K562 (cell line): ENCODE results near the gene FXR1. TPM values are rescaled to one million over a fixed set of nuclear protein-coding genes. Genes with fewer than 3 reads are reported as not detected.

ENCODE experiments used
- ARID4B ChIP-seq: sonication (generic); formaldehyde crosslinking; IDR thresholded peaks from 2 replicates; pipeline ENCODE4 v1.8.0; 2022; ENCODE audit warnings: mild to moderate bottlenecking, missing genetic modification reagents
- C11orf30 ChIP-seq: fragments of 450-650 bp; IDR thresholded peaks from 2 replicates; pipeline ENCODE4 v1.6.1; 2016; ENCODE audit warnings: low read depth, mild to moderate bottlenecking
- CAMTA2 ChIP-seq: fragments of 250-450 bp; sonication (Bioruptor Pico); conservative IDR thresholded peaks from 2 replicates; pipeline ENCODE4 v1.5.1; 2022
- DPF2 ChIP-seq: fragments of 450-650 bp; IDR thresholded peaks from 2 replicates; pipeline ENCODE4 v1.6.1; 2016
- E2F3 ChIP-seq: fragments of 250-450 bp; sonication (Bioruptor Pico); IDR thresholded peaks from 2 replicates; pipeline ENCODE4 v1.4.0; 2020; ENCODE audit warnings: mild to moderate bottlenecking
- ELF4 ChIP-seq: fragments of 450-650 bp; formaldehyde crosslinking; IDR thresholded peaks from 2 replicates; pipeline ENCODE4 v1.4.0; 2022; ENCODE audit warnings: missing genetic modification characterization
- GMEB1 ChIP-seq: fragments of 250-450 bp; sonication (Bioruptor Pico); IDR thresholded peaks from 2 replicates; pipeline ENCODE4 v1.4.0; 2020; ENCODE audit warnings: mild to moderate bottlenecking
- GTF2E2 ChIP-seq: fragments of 200-800 bp; sonication (Bioruptor generic); IDR thresholded peaks from 2 replicates; pipeline ENCODE4 v1.6.1; 2016; ENCODE audit warnings: missing genetic modification characterization, missing compliant biosample characterization
- HIVEP1 ChIP-seq: fragments of 250-450 bp; sonication (Bioruptor Pico); IDR thresholded peaks from 2 replicates; pipeline ENCODE4 v1.4.0; 2020; ENCODE audit warnings: mild to moderate bottlenecking
- KDM5B ChIP-seq: fragments of 200-600 bp; sonication (generic); IDR thresholded peaks from 2 replicates; pipeline ENCODE4 v1.6.1; 2012; ENCODE audit warnings: low read depth, mild to moderate bottlenecking, moderate library complexity, low read length, control low read depth, inconsistent platforms; ENCODE audit not compliant: insufficient replicate concordance
- MAFG ChIP-seq: fragments of 450-650 bp; conservative IDR thresholded peaks from 2 replicates; pipeline ENCODE4 v1.6.1; 2016; ENCODE audit warnings: missing genetic modification characterization, missing compliant biosample characterization
- MCM2 ChIP-seq: fragments of 450-650 bp; IDR thresholded peaks from 2 replicates; pipeline ENCODE4 v1.6.1; 2017; ENCODE audit warnings: low read depth, mild to moderate bottlenecking
- MCM7 ChIP-seq, 2 experiments: fragments of 450-650 bp; IDR thresholded peaks; 2 replicates each; pipeline ENCODE4 v1.6.1; 2016 to 2018
- MLLT1 ChIP-seq, 2 experiments: fragments of 450-650 bp; IDR thresholded peaks; 2 replicates each; pipeline ENCODE4 v1.6.1; 2016
- MTA2 ChIP-seq: fragments of 450-650 bp; IDR thresholded peaks from 2 replicates; pipeline ENCODE4 v1.6.1; 2016; ENCODE audit warnings: low read depth
- SMARCA5 ChIP-seq: fragments of 450-650 bp; IDR thresholded peaks from 2 replicates; pipeline ENCODE4 v1.6.1; 2016
- SP2 ChIP-seq: IDR thresholded peaks from 2 replicates; pipeline ENCODE4 v1.6.1; 2011; ENCODE audit warnings: mild to moderate bottlenecking, low read depth, low read length, moderate library complexity; ENCODE audit not compliant: poor library complexity, severe bottlenecking; ENCODE audit errors: extremely low read depth
- TOE1 ChIP-seq, 2 experiments: fragments of 450-650 bp in 1 of 2; sonication (generic) in 1 of 2; formaldehyde crosslinking in 1 of 2; IDR thresholded peaks; 2 replicates each; pipeline versions ENCODE4 v1.7.1 to v1.8.0; 2016 to 2022; ENCODE audit warnings: borderline replicate concordance in 2 of 2, mild to moderate bottlenecking in 2 of 2, antibody characterized with exemption in 1 of 2, inconsistent platforms in 1 of 2, low read depth in 1 of 2, missing genetic modification reagents in 1 of 2, moderate library complexity in 1 of 2
- ZC3H11A ChIP-seq: IDR thresholded peaks from 2 replicates; pipeline ENCODE4 v1.6.1; 2012; ENCODE audit warnings: low read depth, low read length, improper control_type of control experiment
- ZNF224 ChIP-seq: sonication (generic); formaldehyde crosslinking; IDR thresholded peaks from 2 replicates; pipeline ENCODE4 v1.8.0; 2022; ENCODE audit warnings: mild to moderate bottlenecking, missing genetic modification reagents
- ZNF316 ChIP-seq: fragments of 450-650 bp; IDR thresholded peaks from 2 replicates; pipeline ENCODE4 v1.6.1; 2016
- ZNF551 ChIP-seq: fragments of 250-450 bp; sonication (Bioruptor Pico); IDR thresholded peaks from 2 replicates; pipeline ENCODE4 v1.5.0; 2021; ENCODE audit warnings: mild to moderate bottlenecking, moderate library complexity
- ZNF583 ChIP-seq: fragments of 250-450 bp; sonication (Bioruptor Pico); IDR thresholded peaks from 2 replicates; pipeline ENCODE4 v1.4.0; 2020
- polyA plus RNA-seq, 8 experiments: library from polyadenylated mRNA; depleted of rRNA in 4 of 8; stranded (reverse) in 5 of 8; unstranded in 3 of 8; fragments of >200 nt; fragmentation: Nextera tagmentation in 2 of 8; fragmentation: Illumina TruSeq in 1 of 8; extraction: Ambion mirVana in 2 of 8; extraction: Trizol in 1 of 8; gene quantifications; 2 replicates each; pipeline versions ENCODE4 v1.2.1 to v1.2.3, GENCODE V29; 2011 to 2014; ENCODE audit warnings: inconsistent platforms in 1 of 8, missing spikeins in 1 of 8
- total RNA-seq, 7 experiments: library from RNA; depleted of rRNA in 6 of 7; stranded (reverse); fragments of >200 nt in 6 of 7; fragmentation: Illumina TruSeq in 2 of 7; extraction: Trizol in 2 of 7; gene quantifications; 2 replicates each; pipeline versions ENCODE4 v1.2.1 to v1.2.3, GENCODE V29; 2011 to 2021; ENCODE audit warnings: low replicate concordance in 1 of 7

Gene FXR1
- total and polyA plus RNA-seq, 9 of the 15 experiments (the other 6 are each of a cell fraction or from before 2014, with no cell fraction given): 59.4 to 177 (median 136) TPM

- TF ChIP-seq GTF2E2 (tag) (no peak), MCM7 (IDR thresholded peaks at IDR 0.05) (no peak), MTA2 (no peak), HIVEP1 (no peak), ZNF224 (CRISPR knock-in tag) (no peak), TOE1 (IDR thresholded peaks at IDR 0.05; ENCODE audit: borderline replicate concordance) (no peak), TOE1 (CRISPR knock-in tag; IDR thresholded peaks at IDR 0.05; ENCODE audit: borderline replicate concordance, low read depth) (no peak), ELF4 (CRISPR knock-in tag) (no peak), ZNF316 (peak; percentile 74), SMARCA5 (no peak), MLLT1 (IDR thresholded peaks at IDR 0.05) (no peak), MAFG (tag) (0 out of 2 replicates have a peak, but pooled peaks have one; percentile 18), ARID4B (CRISPR knock-in tag) (no peak), GMEB1 (CRISPR knock-in tag) (no peak), ZNF583 (CRISPR knock-in tag) (no peak), KDM5B (no peak), CAMTA2 (CRISPR knock-in tag) (no peak), ZC3H11A (no peak), SP2 (no peak), C11orf30 (peak; percentile 46), MCM2 (no peak), DPF2 (no peak), E2F3 (CRISPR knock-in tag) (no peak), ZNF551 (CRISPR knock-in tag) (no peak)
Observed at GRCh38 chr3:180930526-180930925, 18.1 kb downstream of the FXR1 start (continued).
